Measurements from ENCODE around the gene ADCYAP1R1.

The ADCYAP1R1 gene

GRCh38 chr7:31110331-31111108 lies 58.4 kb downstream of the ADCYAP1R1 start:
- Histone ChIP-seq H3K36me3 (no peaks in the 10 kb centered on the region), H3K27ac (no peak overlapping the region), H3K9me3 (no peaks in the 10 kb centered on the region), H3K27me3 (no peaks in the 10 kb centered on the region), H3K4me1 (ENCODE audit: control insufficient read depth in 1 of 2, insufficient read depth in 1 of 2, low read depth in 1 of 2, low read length in 1 of 2) (no peaks in the 10 kb centered on the region), H3K4me3 (ENCODE audit: low read depth in 1 of 2, low read length in 1 of 2) (no peak overlapping the region)
- no peak for TF ChIP-seq CTCF (IDR thresholded peaks at IDR 0.05)

- Histone ChIP-seq H3K4me3 (ENCODE audit: low read depth in 1 of 2, low read length in 1 of 2) (no peak overlapping the region), H3K9me3 (no peaks in the 10 kb centered on the region), H3K36me3 (no peaks in the 10 kb centered on the region), H3K27ac (no peak overlapping the region), H3K4me1 (ENCODE audit: control insufficient read depth in 1 of 2, insufficient read depth in 1 of 2, low read depth in 1 of 2, low read length in 1 of 2) (no peaks in the 10 kb centered on the region), H3K27me3 (no peaks in the 10 kb centered on the region)
- TF ChIP-seq CTCF (IDR thresholded peaks at IDR 0.05) = no peak
These were observed 59.0 kb downstream of the ADCYAP1R1 start for GRCh38 chr7:31111109-31111451.

- no peak overlapping the region for H3K4me3 ChIP-seq (ENCODE audit: low read depth in 1 of 2, low read length in 1 of 2)
- H3K36me3 ChIP-seq = no peaks in the 10 kb centered on the region
- no peaks in the 10 kb centered on the region for H3K4me1 ChIP-seq (ENCODE audit: control insufficient read depth in 1 of 2, insufficient read depth in 1 of 2, low read depth in 1 of 2, low read length in 1 of 2)
- TF ChIP-seq CTCF (IDR thresholded peaks at IDR 0.05) = no peak
- H3K9me3 ChIP-seq = no peaks in the 10 kb centered on the region
- H3K27ac ChIP-seq = no peak overlapping the region
- peaks cover 22% of the 10 kb centered on the region for H3K27me3 ChIP-seq
These were observed 61.6 kb downstream of the ADCYAP1R1 start for GRCh38 chr7:31113660-31114059.

GRCh38 chr7:31114593-31115343 lies 62.7 kb downstream of the ADCYAP1R1 start:
- Histone ChIP-seq H3K36me3 (no peaks in the 10 kb centered on the region), H3K4me1 (ENCODE audit: control insufficient read depth in 1 of 2, insufficient read depth in 1 of 2, low read depth in 1 of 2, low read length in 1 of 2) (no peaks in the 10 kb centered on the region), H3K27ac (no peak overlapping the region), H3K9me3 (no peaks in the 10 kb centered on the region), H3K4me3 (ENCODE audit: low read depth in 1 of 2, low read length in 1 of 2) (no peak overlapping the region), H3K27me3 (peaks cover 30% of the 10 kb centered on the region)
- no peak for TF ChIP-seq CTCF (IDR thresholded peaks at IDR 0.05)

GRCh38 chr7:31116615-31117014 lies 64.5 kb downstream of the ADCYAP1R1 start:
- Histone ChIP-seq H3K4me1 (ENCODE audit: control insufficient read depth in 1 of 2, insufficient read depth in 1 of 2, low read depth in 1 of 2, low read length in 1 of 2) (no peaks in the 10 kb centered on the region), H3K9me3 (no peaks in the 10 kb centered on the region), H3K27ac (no peak overlapping the region), H3K27me3 (peaks cover 30% of the 10 kb centered on the region), H3K36me3 (no peaks in the 10 kb centered on the region), H3K4me3 (ENCODE audit: low read depth in 1 of 2, low read length in 1 of 2) (no peak overlapping the region)
- no peak for TF ChIP-seq CTCF (IDR thresholded peaks at IDR 0.05)

Data from neutrophil (primary cell).